ENCODE measurements around the gene SLC12A7. TPM values are rescaled to one million over a fixed set of nuclear protein-coding genes. Genes with fewer than 3 reads are reported as not detected.
A peak's percentile ranks its signal among the peaks of the same experiment; 100 is the strongest.

The SLC12A7 gene
- total and polyA plus RNA-seq, 9 of the 15 experiments (the other 6 are each of a cell fraction or from before 2014, with no cell fraction given), result 0.01 to 3.1 (median 0.56) TPM

DNA sequence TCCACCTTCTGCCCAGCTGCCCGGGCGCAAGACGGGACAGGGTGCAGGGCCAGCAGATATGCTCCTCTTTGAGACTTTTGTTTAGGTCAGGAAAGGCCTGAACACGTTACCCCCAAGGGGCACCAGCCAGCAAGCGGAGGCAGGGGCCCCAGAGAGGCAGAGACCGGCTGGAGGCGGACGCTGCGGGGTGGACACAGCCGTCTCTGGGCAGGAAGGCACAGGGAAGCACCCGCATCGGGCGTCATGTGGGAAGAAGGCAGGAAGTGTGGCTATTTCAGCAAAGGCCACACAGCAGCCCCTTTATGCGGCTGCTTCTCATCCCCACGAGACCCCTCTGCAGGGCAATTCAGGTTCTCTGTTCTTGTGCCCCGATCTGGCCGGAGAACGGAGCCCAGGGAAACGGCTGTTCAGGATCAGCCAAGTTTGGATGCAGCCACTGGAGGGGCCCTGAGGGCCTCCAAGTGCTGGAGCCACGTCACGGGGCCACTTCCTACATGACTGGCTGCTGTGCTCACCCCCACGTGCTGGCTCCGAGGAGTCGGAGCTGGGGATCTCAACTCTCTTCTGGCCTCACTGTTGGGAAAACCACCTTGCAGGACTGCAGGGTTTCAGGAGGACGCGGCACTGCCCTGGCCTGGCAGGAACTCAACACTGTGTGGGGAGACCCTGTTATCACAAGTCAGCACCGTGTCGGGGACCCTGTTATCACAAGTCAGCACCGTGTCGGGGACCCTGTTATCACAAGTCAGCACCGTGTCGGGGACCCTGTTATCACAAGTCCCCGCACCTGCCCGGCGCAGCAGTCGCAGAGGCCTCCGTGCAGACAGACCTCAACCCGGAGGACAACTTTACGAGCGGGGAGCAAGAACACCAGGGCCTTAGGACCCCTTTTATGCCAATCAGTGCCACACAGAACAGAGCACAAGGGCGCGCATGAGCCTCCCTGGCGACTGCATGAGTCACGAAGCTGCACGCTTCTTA, 44.4 kb downstream of the SLC12A7 start (continued):
- TF ChIP-seq SMAD3 (CRISPR knock-in tag; conservative IDR thresholded peaks at IDR 0.05) (0 out of 2 replicates have a peak, but pooled peaks have one; percentile 28), CREM (IDR thresholded peaks at IDR 0.05; ENCODE audit: low read depth) (peak; percentile 36; the same call in 1 of the 2 replicates), PHB2 (IDR thresholded peaks at IDR 0.05; ENCODE audit: low read depth) (peak; percentile 95), LEF1 (IDR thresholded peaks at IDR 0.05) (peak; percentile 52; the same call in 1 of the 2 replicates), PTTG1 (tag; IDR thresholded peaks at IDR 0.05; ENCODE audit: low read depth) (no peak)
- TF ChIP-seq, protein P1, sequence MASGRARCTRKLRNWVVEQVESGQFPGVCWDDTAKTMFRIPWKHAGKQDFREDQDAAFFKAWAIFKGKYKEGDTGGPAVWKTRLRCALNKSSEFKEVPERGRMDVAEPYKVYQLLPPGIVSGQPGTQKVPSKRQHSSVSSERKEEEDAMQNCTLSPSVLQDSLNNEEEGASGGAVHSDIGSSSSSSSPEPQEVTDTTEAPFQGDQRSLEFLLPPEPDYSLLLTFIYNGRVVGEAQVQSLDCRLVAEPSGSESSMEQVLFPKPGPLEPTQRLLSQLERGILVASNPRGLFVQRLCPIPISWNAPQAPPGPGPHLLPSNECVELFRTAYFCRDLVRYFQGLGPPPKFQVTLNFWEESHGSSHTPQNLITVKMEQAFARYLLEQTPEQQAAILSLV (tag; IDR thresholded peaks at IDR 0.05), result no peak
- TF ChIP-seq, protein P2, sequence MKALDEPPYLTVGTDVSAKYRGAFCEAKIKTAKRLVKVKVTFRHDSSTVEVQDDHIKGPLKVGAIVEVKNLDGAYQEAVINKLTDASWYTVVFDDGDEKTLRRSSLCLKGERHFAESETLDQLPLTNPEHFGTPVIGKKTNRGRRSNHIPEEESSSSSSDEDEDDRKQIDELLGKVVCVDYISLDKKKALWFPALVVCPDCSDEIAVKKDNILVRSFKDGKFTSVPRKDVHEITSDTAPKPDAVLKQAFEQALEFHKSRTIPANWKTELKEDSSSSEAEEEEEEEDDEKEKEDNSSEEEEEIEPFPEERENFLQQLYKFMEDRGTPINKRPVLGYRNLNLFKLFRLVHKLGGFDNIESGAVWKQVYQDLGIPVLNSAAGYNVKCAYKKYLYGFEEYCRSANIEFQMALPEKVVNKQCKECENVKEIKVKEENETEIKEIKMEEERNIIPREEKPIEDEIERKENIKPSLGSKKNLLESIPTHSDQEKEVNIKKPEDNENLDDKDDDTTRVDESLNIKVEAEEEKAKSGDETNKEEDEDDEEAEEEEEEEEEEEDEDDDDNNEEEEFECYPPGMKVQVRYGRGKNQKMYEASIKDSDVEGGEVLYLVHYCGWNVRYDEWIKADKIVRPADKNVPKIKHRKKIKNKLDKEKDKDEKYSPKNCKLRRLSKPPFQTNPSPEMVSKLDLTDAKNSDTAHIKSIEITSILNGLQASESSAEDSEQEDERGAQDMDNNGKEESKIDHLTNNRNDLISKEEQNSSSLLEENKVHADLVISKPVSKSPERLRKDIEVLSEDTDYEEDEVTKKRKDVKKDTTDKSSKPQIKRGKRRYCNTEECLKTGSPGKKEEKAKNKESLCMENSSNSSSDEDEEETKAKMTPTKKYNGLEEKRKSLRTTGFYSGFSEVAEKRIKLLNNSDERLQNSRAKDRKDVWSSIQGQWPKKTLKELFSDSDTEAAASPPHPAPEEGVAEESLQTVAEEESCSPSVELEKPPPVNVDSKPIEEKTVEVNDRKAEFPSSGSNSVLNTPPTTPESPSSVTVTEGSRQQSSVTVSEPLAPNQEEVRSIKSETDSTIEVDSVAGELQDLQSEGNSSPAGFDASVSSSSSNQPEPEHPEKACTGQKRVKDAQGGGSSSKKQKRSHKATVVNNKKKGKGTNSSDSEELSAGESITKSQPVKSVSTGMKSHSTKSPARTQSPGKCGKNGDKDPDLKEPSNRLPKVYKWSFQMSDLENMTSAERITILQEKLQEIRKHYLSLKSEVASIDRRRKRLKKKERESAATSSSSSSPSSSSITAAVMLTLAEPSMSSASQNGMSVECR (CRISPR knock-in tag; IDR thresholded peaks at IDR 0.05), result 0 out of 2 replicates have a peak, but pooled peaks have one; percentile 51

Measured in K562 (cell line).